ENCODE results near the gene STXBP4.

STXBP4 gene

GRCh38 chr17:54992797-54993639 is 24.5 kb downstream of the STXBP4 start:
- Histone ChIP-seq H3K4me2 (ENCODE audit: low read length) (no peak overlapping the region), H3K36me3 (ENCODE audit: insufficient read depth, low read length) (peaks cover 12% of the 10 kb centered on the region), H3K4me3 (ENCODE audit: low read length) (no peak overlapping the region), H3K9me3 (replicated peaks; ENCODE audit: low read length) (no peaks in the 10 kb centered on the region), H3K9ac (ENCODE audit: low read depth, low read length) (no peak overlapping the region), H3K4me1 (ENCODE audit: control insufficient read depth, insufficient read depth, low read length) (no peaks in the 10 kb centered on the region), H3K27me3 (ENCODE audit: control insufficient read depth, insufficient read depth, low read length) (no peaks in the 10 kb centered on the region)

- peaks cover 17% of the 10 kb centered on the region for H3K36me3 ChIP-seq (ENCODE audit: insufficient read depth, low read length)
- no peaks in the 10 kb centered on the region for H3K9me3 ChIP-seq (replicated peaks; ENCODE audit: low read length)
- no peak overlapping the region for H3K4me3 ChIP-seq (ENCODE audit: low read length)
- no peak overlapping the region for H3K9ac ChIP-seq (ENCODE audit: low read depth, low read length)
- no peaks in the 10 kb centered on the region for H3K4me1 ChIP-seq (ENCODE audit: control insufficient read depth, insufficient read depth, low read length)
- H3K4me2 ChIP-seq (ENCODE audit: low read length): no peak overlapping the region
- no peaks in the 10 kb centered on the region for H3K27me3 ChIP-seq (ENCODE audit: control insufficient read depth, insufficient read depth, low read length)
Observed at GRCh38 chr17:54996441-54996840, 27.9 kb downstream of the STXBP4 start.

GRCh38 chr17:55002458-55002857 is 33.9 kb downstream of the STXBP4 start:
- H3K4me3 ChIP-seq (ENCODE audit: low read length): no peak overlapping the region
- H3K9me3 ChIP-seq (replicated peaks; ENCODE audit: low read length): no peaks in the 10 kb centered on the region
- peaks cover 4% of the 10 kb centered on the region for H3K36me3 ChIP-seq (ENCODE audit: insufficient read depth, low read length)
- no peaks in the 10 kb centered on the region for H3K27me3 ChIP-seq (ENCODE audit: control insufficient read depth, insufficient read depth, low read length)
- no peaks in the 10 kb centered on the region for H3K4me1 ChIP-seq (ENCODE audit: control insufficient read depth, insufficient read depth, low read length)
- H3K9ac ChIP-seq (ENCODE audit: low read depth, low read length): no peak overlapping the region
- H3K4me2 ChIP-seq (ENCODE audit: low read length): no peak overlapping the region

- H3K9me3 ChIP-seq (replicated peaks; ENCODE audit: low read length): no peaks in the 10 kb centered on the region
- no peaks in the 10 kb centered on the region for H3K4me1 ChIP-seq (ENCODE audit: control insufficient read depth, insufficient read depth, low read length)
- H3K36me3 ChIP-seq (ENCODE audit: insufficient read depth, low read length): peaks cover 19% of the 10 kb centered on the region
- no peak overlapping the region for H3K9ac ChIP-seq (ENCODE audit: low read depth, low read length)
- no peaks in the 10 kb centered on the region for H3K27me3 ChIP-seq (ENCODE audit: control insufficient read depth, insufficient read depth, low read length)
- H3K4me2 ChIP-seq (ENCODE audit: low read length): no peak overlapping the region
- H3K4me3 ChIP-seq (ENCODE audit: low read length): no peak overlapping the region
Observed at GRCh38 chr17:55004484-55004883, 35.9 kb downstream of the STXBP4 start.

GRCh38 chr17:55005520-55005919 is 37.0 kb downstream of the STXBP4 start:
- Histone ChIP-seq H3K36me3 (ENCODE audit: insufficient read depth, low read length) (peaks cover 15% of the 10 kb centered on the region), H3K4me1 (ENCODE audit: control insufficient read depth, insufficient read depth, low read length) (no peaks in the 10 kb centered on the region), H3K4me2 (ENCODE audit: low read length) (no peak overlapping the region), H3K4me3 (ENCODE audit: low read length) (no peak overlapping the region), H3K9me3 (replicated peaks; ENCODE audit: low read length) (no peaks in the 10 kb centered on the region), H3K27me3 (ENCODE audit: control insufficient read depth, insufficient read depth, low read length) (no peaks in the 10 kb centered on the region), H3K9ac (ENCODE audit: low read depth, low read length) (no peak overlapping the region)

- no peak overlapping the region for H3K4me3 ChIP-seq (ENCODE audit: low read length)
- H3K9ac ChIP-seq (ENCODE audit: low read depth, low read length): no peak overlapping the region
Observed at GRCh38 chr17:55023626-55024025, 55.1 kb downstream of the STXBP4 start.

GRCh38 chr17:55037828-55038227 is 69.3 kb downstream of the STXBP4 start:
- Histone ChIP-seq H3K9me3 (replicated peaks; ENCODE audit: low read length) (no peaks in the 10 kb centered on the region), H3K36me3 (ENCODE audit: insufficient read depth, low read length) (peaks cover 4% of the 10 kb centered on the region), H3K27me3 (ENCODE audit: control insufficient read depth, insufficient read depth, low read length) (no peaks in the 10 kb centered on the region), H3K4me1 (ENCODE audit: control insufficient read depth, insufficient read depth, low read length) (no peaks in the 10 kb centered on the region), H3K4me2 (ENCODE audit: low read length) (no peak overlapping the region), H3K4me3 (ENCODE audit: low read length) (no peak overlapping the region), H3K9ac (ENCODE audit: low read depth, low read length) (no peak overlapping the region)

More at GRCh38 chr17:55023626-55024025, 55.1 kb downstream of the STXBP4 start:
- H3K27me3 ChIP-seq (ENCODE audit: control insufficient read depth, insufficient read depth, low read length): no peaks in the 10 kb centered on the region
- peaks cover 6% of the 10 kb centered on the region for H3K36me3 ChIP-seq (ENCODE audit: insufficient read depth, low read length)
- no peaks in the 10 kb centered on the region for H3K4me1 ChIP-seq (ENCODE audit: control insufficient read depth, insufficient read depth, low read length)
- no peak overlapping the region for H3K4me2 ChIP-seq (ENCODE audit: low read length)
- H3K9me3 ChIP-seq (replicated peaks; ENCODE audit: low read length): no peaks in the 10 kb centered on the region

- Histone ChIP-seq H3K9ac (ENCODE audit: low read depth, low read length) (no peak overlapping the region), H3K9me3 (replicated peaks; ENCODE audit: low read length) (no peaks in the 10 kb centered on the region), H3K4me3 (ENCODE audit: low read length) (no peak overlapping the region), H3K4me2 (ENCODE audit: low read length) (no peak overlapping the region), H3K4me1 (ENCODE audit: control insufficient read depth, insufficient read depth, low read length) (no peaks in the 10 kb centered on the region), H3K27me3 (ENCODE audit: control insufficient read depth, insufficient read depth, low read length) (no peaks in the 10 kb centered on the region), H3K36me3 (ENCODE audit: insufficient read depth, low read length) (peaks cover 3% of the 10 kb centered on the region)
Observed at GRCh38 chr17:55038291-55038690, 69.7 kb downstream of the STXBP4 start.

- Histone ChIP-seq H3K27me3 (ENCODE audit: control insufficient read depth, insufficient read depth, low read length) (no peaks in the 10 kb centered on the region), H3K4me3 (ENCODE audit: low read length) (no peak overlapping the region)
Observed at GRCh38 chr17:55040611-55041010, 72.0 kb downstream of the STXBP4 start.

GRCh38 chr17:55053855-55054254 is 85.3 kb downstream of the STXBP4 start:
- Histone ChIP-seq H3K36me3 (ENCODE audit: insufficient read depth, low read length) (peaks cover 3% of the 10 kb centered on the region), H3K27me3 (ENCODE audit: control insufficient read depth, insufficient read depth, low read length) (no peaks in the 10 kb centered on the region), H3K4me3 (ENCODE audit: low read length) (no peak overlapping the region), H3K4me2 (ENCODE audit: low read length) (no peak overlapping the region), H3K9ac (ENCODE audit: low read depth, low read length) (no peak overlapping the region), H3K4me1 (ENCODE audit: control insufficient read depth, insufficient read depth, low read length) (no peaks in the 10 kb centered on the region), H3K9me3 (replicated peaks; ENCODE audit: low read length) (no peaks in the 10 kb centered on the region)

More at GRCh38 chr17:55040611-55041010, 72.0 kb downstream of the STXBP4 start:
- Histone ChIP-seq H3K36me3 (ENCODE audit: insufficient read depth, low read length) (no peaks in the 10 kb centered on the region), H3K4me2 (ENCODE audit: low read length) (no peak overlapping the region), H3K9ac (ENCODE audit: low read depth, low read length) (no peak overlapping the region), H3K4me1 (ENCODE audit: control insufficient read depth, insufficient read depth, low read length) (no peaks in the 10 kb centered on the region), H3K9me3 (replicated peaks; ENCODE audit: low read length) (no peaks in the 10 kb centered on the region)

- Histone ChIP-seq H3K4me2 (ENCODE audit: low read length) (no peak overlapping the region), H3K9ac (ENCODE audit: low read depth, low read length) (no peak overlapping the region), H3K4me1 (ENCODE audit: control insufficient read depth, insufficient read depth, low read length) (no peaks in the 10 kb centered on the region), H3K4me3 (ENCODE audit: low read length) (no peak overlapping the region), H3K9me3 (replicated peaks; ENCODE audit: low read length) (no peaks in the 10 kb centered on the region), H3K27me3 (ENCODE audit: control insufficient read depth, insufficient read depth, low read length) (no peaks in the 10 kb centered on the region), H3K36me3 (ENCODE audit: insufficient read depth, low read length) (no peaks in the 10 kb centered on the region)
Observed at GRCh38 chr17:55054429-55054828, 85.9 kb downstream of the STXBP4 start.

GRCh38 chr17:55056526-55056925 is 88.0 kb downstream of the STXBP4 start:
- no peak overlapping the region for H3K9ac ChIP-seq (ENCODE audit: low read depth, low read length)
- H3K9me3 ChIP-seq (replicated peaks; ENCODE audit: low read length): no peaks in the 10 kb centered on the region
- H3K27me3 ChIP-seq (ENCODE audit: control insufficient read depth, insufficient read depth, low read length): no peaks in the 10 kb centered on the region
- H3K4me1 ChIP-seq (ENCODE audit: control insufficient read depth, insufficient read depth, low read length): no peaks in the 10 kb centered on the region
- no peak overlapping the region for H3K4me2 ChIP-seq (ENCODE audit: low read length)
- no peak overlapping the region for H3K4me3 ChIP-seq (ENCODE audit: low read length)
- no peaks in the 10 kb centered on the region for H3K36me3 ChIP-seq (ENCODE audit: insufficient read depth, low read length)

All from skeletal muscle satellite cell (primary cell).